GM19351 (cell line): ENCODE results near the gene OR8J1.
"Not testable (repeated sequence)": the region's sequence is repeated elsewhere in the genome, so short reads cannot be mapped to it uniquely, and the experiment has no call there.

Source experiments
- ATAC-seq: cut with Tn5 transposase; IDR thresholded peaks from one replicate; pipeline ENCODE4 v1.9.1; 2021; ENCODE audit warnings: mild to moderate bottlenecking, moderate library complexity; ENCODE audit not compliant: unreplicated experiment

Gene OR8J1

GRCh38 chr11:56353991-56354390 is at the start of gene OR8J1:
Gene OR8J1 (plus strand): TSS chr11:56354291. CDS start chr11:56360247, 5,956 bp downstream.
- no peak for ATAC-seq

- ATAC-seq = no peak
These were observed 46.3 kb upstream of the OR8J1 start for GRCh38 chr11:56307836-56308235.

- ATAC-seq = no peak
These were observed 39.2 kb upstream of the OR8J1 start, which contains the start of gene OR8K3 for GRCh38 chr11:56314844-56315243. Gene OR8K3 (plus strand): TSS chr11:56315144. CDS start chr11:56318307, 3,163 bp downstream.

- no peak for ATAC-seq
These were observed 22.1 kb upstream of the OR8J1 start for GRCh38 chr11:56331861-56332491.

- ATAC-seq = no peak
These were observed 20.9 kb upstream of the OR8J1 start for GRCh38 chr11:56333156-56333555.

- no peak for ATAC-seq
These were observed 13.8 kb upstream of the OR8J1 start for GRCh38 chr11:56340289-56340688.

- no peak for ATAC-seq
These were observed 8.4 kb upstream of the OR8J1 start, which contains the start of gene OR8K1 for GRCh38 chr11:56345739-56346138. Gene OR8K1 (plus strand): TSS chr11:56346039. CDS start chr11:56346039, 0 bp downstream.

- no peak for ATAC-seq
These were observed 21.2 kb downstream of the OR8J1 start, which contains the start of gene OR8U1 for GRCh38 chr11:56375324-56375723. Gene OR8U1 (plus strand): TSS chr11:56375624. CDS start chr11:56375624, 0 bp downstream.

GRCh38 chr11:56380120-56380519 is 26.0 kb downstream of the OR8J1 start:
- no peak for ATAC-seq

GRCh38 chr11:56394381-56394780 is 40.3 kb downstream of the OR8J1 start:
- no peak for ATAC-seq

- ATAC-seq = no peak
These were observed 42.0 kb downstream of the OR8J1 start for GRCh38 chr11:56396047-56396446.

GRCh38 chr11:56401858-56402461 is 47.9 kb downstream of the OR8J1 start:
- ATAC-seq = not testable (repeated sequence)

- ATAC-seq = no peak
These were observed 50.3 kb downstream of the OR8J1 start for GRCh38 chr11:56404393-56404792.

- no peak for ATAC-seq
These were observed 56.7 kb downstream of the OR8J1 start for GRCh38 chr11:56410801-56411200.
